Epithelial cell of proximal tubule (primary cell): Measurements from ENCODE around the gene PCNP. TPM values are rescaled to one million over a fixed set of nuclear protein-coding genes. Genes with fewer than 3 reads are reported as not detected.

ENCODE experiments used
- DNase-seq: peaks from one replicate; pipeline ENCODE4 v3.0.0-alpha.2; 2011; ENCODE audit warnings: low read depth
- H3K4me3 ChIP-seq: 2 replicates; pipeline ENCODE4 v1.5.1; 2011; ENCODE audit warnings: low read depth, mild to moderate bottlenecking, low read length
- CTCF ChIP-seq: conservative IDR thresholded peaks from 2 replicates; pipeline ENCODE4 v1.5.1; 2012; ENCODE audit warnings: low read depth, mild to moderate bottlenecking, low read length
- total RNA-seq: library from RNA; depleted of rRNA; stranded (reverse); fragments of >200 nt; gene quantifications from 2 replicates; pipeline ENCODE4 v1.2.3, GENCODE V29; 2015

The PCNP gene
- total RNA-seq, 1 donor from 2014 or later = 54.7 TPM

GRCh38 chr3:101642441-101642840 is 68.5 kb downstream of the PCNP start:
- no peak for DNase-seq
- H3K4me3 ChIP-seq = no peak overlapping the region
- TF ChIP-seq CTCF = no peak

- H3K4me3 ChIP-seq = no peak overlapping the region
- DNase-seq = no peak
- TF ChIP-seq CTCF = no peak
Measured at GRCh38 chr3:101643009-101643844, 69.2 kb downstream of the PCNP start.

Other genes with a start within 250 kb of the PCNP start
- gene SENP7, start 61.0 kb upstream of the PCNP start, total RNA-seq = 5.0 and 11.8 TPM in 2 replicates
- gene TRMT10C, start 12.3 kb upstream of the PCNP start, total RNA-seq = 33.3 and 39.4 TPM in 2 replicates
- 11.8 and 12.8 TPM in 2 replicates for gene ZBTB11, start 103.0 kb downstream of the PCNP start, total RNA-seq
- gene RPL24, start 112.5 kb downstream of the PCNP start, total RNA-seq = 2,026 and 2,298 TPM in 2 replicates
- gene CEP97, start 150.4 kb downstream of the PCNP start, total RNA-seq = 7.9 and 9.3 TPM in 2 replicates
- 8.0 and 11.5 TPM in 2 replicates for gene NXPE3, start 205.0 kb downstream of the PCNP start, total RNA-seq